Activated CD8-positive, alpha-beta T cell treated with anti-CD3 and anti-CD28 coated beads, Interleukin-2, amount 10 ng/mL, durations not matched to agents 7 days and 5 days (primary cell): Measurements from ENCODE around the gene DMXL1. TPM values are rescaled to one million over a fixed set of nuclear protein-coding genes. Genes with fewer than 3 reads are reported as not detected.
"Not testable (repeated sequence)": the region's sequence is repeated elsewhere in the genome, so short reads cannot be mapped to it uniquely, and the experiment has no call there.

Experiments used
- ATAC-seq: fragments of 150-1000 bp; cut with Tn5 transposase; one replicate; pipeline ENCODE4 v1.10.0; 2021; ENCODE audit warnings: moderate library complexity
- CTCF ChIA-PET: fragments of 350-600 bp; sonication (Branson Sonifier 250); formaldehyde crosslinking; loops from one replicate; lab custom pipeline; 2021; ENCODE audit warnings: antibody characterized with exemption; lab: Charles Lee
- POLR2A ChIA-PET: fragments of 350-600 bp; sonication (Branson Sonifier 250); formaldehyde crosslinking; loops from one replicate; lab custom pipeline; 2021; ENCODE audit warnings: antibody characterized with exemption; lab: Charles Lee
- DNase-seq: peaks from one replicate; pipeline ENCODE4 v3.0.0-alpha.2; 2020
- H3K27ac Mint-ChIP-seq: one replicate; pipeline ENCODE4 v1.8.0; 2021; ENCODE audit warnings: mild to moderate bottlenecking, mixed read lengths
- H3K27me3 Mint-ChIP-seq: one replicate; pipeline ENCODE4 v1.8.0; 2021; ENCODE audit warnings: low read depth, mixed read lengths
- H3K36me3 Mint-ChIP-seq: one replicate; pipeline ENCODE4 v1.8.0; 2021; ENCODE audit warnings: low read depth, mixed read lengths
- H3K4me1 Mint-ChIP-seq: one replicate; pipeline ENCODE4 v1.8.0; 2021; ENCODE audit warnings: low read depth, mixed read lengths
- H3K4me3 Mint-ChIP-seq: one replicate; pipeline ENCODE4 v1.8.0; 2021; ENCODE audit warnings: mild to moderate bottlenecking, mixed read lengths
- H3K9me3 Mint-ChIP-seq: one replicate; pipeline ENCODE4 v1.8.0; 2022; ENCODE audit warnings: mixed read lengths; ENCODE audit not compliant: insufficient read depth
- total RNA-seq, 2 experiments: library from RNA; stranded (reverse); gene quantifications; one replicate each; pipeline ENCODE4 v1.2.3, GENCODE V29; 2021

The DMXL1 gene
- total RNA-seq, 2 experiments from 2014 or later, result 32.3 to 33.9 TPM

- Mint-ChIP-seq H3K27me3 (no peaks in the 10 kb centered on the region), H3K36me3 (peaks cover 27% of the 10 kb centered on the region), H3K9me3 (no peaks in the 10 kb centered on the region), H3K4me3 (no peak overlapping the region), H3K27ac (no peak overlapping the region), H3K4me1 (no peaks in the 10 kb centered on the region)
- DNase-seq (no peak), ATAC-seq (no peak)
- ChIA-PET CTCF (no interaction called here), POLR2A (no interaction called here)
These were observed 58.9 kb downstream of the DMXL1 start for GRCh38 chr5:119129770-119130169.

GRCh38 chr5:119131530-119132304 is 60.8 kb downstream of the DMXL1 start:
- Mint-ChIP-seq H3K4me3 (no peak overlapping the region), H3K36me3 (peaks cover 46% of the 10 kb centered on the region), H3K27ac (no peak overlapping the region), H3K9me3 (peaks cover 12% of the 10 kb centered on the region), H3K4me1 (no peaks in the 10 kb centered on the region), H3K27me3 (no peaks in the 10 kb centered on the region)
- ATAC-seq (no peak), DNase-seq (no peak)
- POLR2A ChIA-PET, result no interaction called here
- CTCF ChIA-PET, result no interaction called here

- H3K27me3 Mint-ChIP-seq, H3K4me3 Mint-ChIP-seq, ATAC-seq, H3K4me1 Mint-ChIP-seq, H3K27ac Mint-ChIP-seq, DNase-seq, CTCF ChIA-PET, POLR2A ChIA-PET: not testable (repeated sequence)
- Mint-ChIP-seq H3K36me3 (peaks cover 58% of the 10 kb centered on the region), H3K9me3 (peaks cover 13% of the 10 kb centered on the region)
These were observed 64.9 kb downstream of the DMXL1 start for GRCh38 chr5:119135743-119136142.

- ChIA-PET POLR2A (no interaction called here), CTCF (no interaction called here)
- DNase-seq (no peak), ATAC-seq (no peak)
- no peaks in the 10 kb centered on the region for H3K27me3 Mint-ChIP-seq
- H3K36me3 Mint-ChIP-seq, result peaks cover 58% of the 10 kb centered on the region
- H3K4me3 Mint-ChIP-seq, result no peak overlapping the region
- H3K9me3 Mint-ChIP-seq, result peaks cover 13% of the 10 kb centered on the region
- H3K4me1 Mint-ChIP-seq, result no peaks in the 10 kb centered on the region
- no peak overlapping the region for H3K27ac Mint-ChIP-seq
These were observed 65.9 kb downstream of the DMXL1 start for GRCh38 chr5:119136666-119137318.

- H3K9me3 Mint-ChIP-seq, result no peaks in the 10 kb centered on the region
- ChIA-PET CTCF (interaction anchor here (0.8 kb wide), 1 partner anchor 10 kb away, joined by 3 read pairs; no protein-coding TSS in a partner anchor), POLR2A (no interaction called here)
- peaks cover 50% of the 10 kb centered on the region for H3K36me3 Mint-ChIP-seq
- DNase-seq (no peak), ATAC-seq (no peak)
- H3K4me1 Mint-ChIP-seq, result no peaks in the 10 kb centered on the region
- no peak overlapping the region for H3K4me3 Mint-ChIP-seq
- no peak overlapping the region for H3K27ac Mint-ChIP-seq
- no peaks in the 10 kb centered on the region for H3K27me3 Mint-ChIP-seq
These were observed 82.7 kb downstream of the DMXL1 start for GRCh38 chr5:119153629-119154028.

- H3K4me3 Mint-ChIP-seq, result no peak overlapping the region
- DNase-seq (no peak), ATAC-seq (no peak)
- peaks cover 33% of the 10 kb centered on the region for H3K36me3 Mint-ChIP-seq
- CTCF ChIA-PET, result no interaction called here
- H3K27me3 Mint-ChIP-seq, result no peaks in the 10 kb centered on the region
- no peak overlapping the region for H3K27ac Mint-ChIP-seq
- POLR2A ChIA-PET, result no interaction called here
- H3K9me3 Mint-ChIP-seq, result no peaks in the 10 kb centered on the region
- H3K4me1 Mint-ChIP-seq, result no peaks in the 10 kb centered on the region
These were observed 87.3 kb downstream of the DMXL1 start for GRCh38 chr5:119158144-119158543.

- Mint-ChIP-seq H3K36me3 (peaks cover 33% of the 10 kb centered on the region), H3K4me3 (no peak overlapping the region), H3K27me3 (no peaks in the 10 kb centered on the region), H3K27ac (no peak overlapping the region), H3K4me1 (no peaks in the 10 kb centered on the region), H3K9me3 (no peaks in the 10 kb centered on the region)
- ChIA-PET CTCF (no interaction called here), POLR2A (no interaction called here)
- no peak for ATAC-seq
- no peak for DNase-seq
These were observed 90.5 kb downstream of the DMXL1 start for GRCh38 chr5:119161430-119161829.

- DNase-seq (no peak), ATAC-seq (no peak)
- Mint-ChIP-seq H3K4me1 (peaks cover 4% of the 10 kb centered on the region), H3K27ac (no peak overlapping the region), H3K4me3 (no peak overlapping the region), H3K36me3 (peaks cover 28% of the 10 kb centered on the region), H3K27me3 (no peaks in the 10 kb centered on the region), H3K9me3 (no peaks in the 10 kb centered on the region)
- POLR2A ChIA-PET, result no interaction called here
- CTCF ChIA-PET, result no interaction called here
These were observed 95.1 kb downstream of the DMXL1 start for GRCh38 chr5:119166026-119166425.

- Mint-ChIP-seq H3K4me3 (no peak overlapping the region), H3K9me3 (no peaks in the 10 kb centered on the region), H3K27me3 (no peaks in the 10 kb centered on the region), H3K27ac (no peak overlapping the region), H3K36me3 (peaks cover 33% of the 10 kb centered on the region), H3K4me1 (peaks cover 4% of the 10 kb centered on the region)
- POLR2A ChIA-PET, result no interaction called here
- DNase-seq, result no peak
- no peak for ATAC-seq
- CTCF ChIA-PET, result interaction anchor here (0.6 to 1.4 kb wide), 3 partner anchors 179 to 383 kb away, joined by 3 to 4 read pairs (median 3); no protein-coding TSS in a partner anchor
These were observed 97.5 kb downstream of the DMXL1 start for GRCh38 chr5:119168401-119168800.

GRCh38 chr5:119171686-119172085 is 100.8 kb downstream of the DMXL1 start:
- H3K27me3 Mint-ChIP-seq, result no peaks in the 10 kb centered on the region
- DNase-seq (no peak), ATAC-seq (no peak)
- no peaks in the 10 kb centered on the region for H3K9me3 Mint-ChIP-seq
- ChIA-PET POLR2A (no interaction called here), CTCF (interaction anchor here (0.9 kb wide), 1 partner anchor 150 kb away, joined by 3 read pairs; no protein-coding TSS in a partner anchor)
- no peak overlapping the region for H3K27ac Mint-ChIP-seq
- peaks cover 33% of the 10 kb centered on the region for H3K36me3 Mint-ChIP-seq
- H3K4me1 Mint-ChIP-seq, result peaks cover 9% of the 10 kb centered on the region
- H3K4me3 Mint-ChIP-seq, result no peak overlapping the region

- ATAC-seq, result no peak
- H3K9me3 Mint-ChIP-seq, result no peaks in the 10 kb centered on the region
- no peak overlapping the region for H3K27ac Mint-ChIP-seq
- DNase-seq, result no peak
- no peaks in the 10 kb centered on the region for H3K27me3 Mint-ChIP-seq
- POLR2A ChIA-PET, result no interaction called here
- peaks cover 5% of the 10 kb centered on the region for H3K4me1 Mint-ChIP-seq
- H3K4me3 Mint-ChIP-seq, result no peak overlapping the region
- CTCF ChIA-PET, result interaction anchor here (1.0 kb wide), 1 partner anchor 41 kb away, joined by 3 read pairs; no protein-coding TSS in a partner anchor
- H3K36me3 Mint-ChIP-seq, result peaks cover 30% of the 10 kb centered on the region
These were observed 103.8 kb downstream of the DMXL1 start for GRCh38 chr5:119174578-119175163.

- ChIA-PET POLR2A (no interaction called here), CTCF (no interaction called here)
- Mint-ChIP-seq H3K4me1 (peaks cover 5% of the 10 kb centered on the region), H3K36me3 (peaks cover 25% of the 10 kb centered on the region), H3K4me3 (no peak overlapping the region), H3K27me3 (no peaks in the 10 kb centered on the region), H3K9me3 (no peaks in the 10 kb centered on the region), H3K27ac (no peak overlapping the region)
- no peak for ATAC-seq
- no peak for DNase-seq
These were observed 105.9 kb downstream of the DMXL1 start for GRCh38 chr5:119176785-119177184.
